ENCODE data around the gene SLC25A6.
"Not testable (repeated sequence)": the region's sequence is repeated elsewhere in the genome, so short reads cannot be mapped to it uniquely, and the experiment has no call there.

Gene SLC25A6

DNA sequence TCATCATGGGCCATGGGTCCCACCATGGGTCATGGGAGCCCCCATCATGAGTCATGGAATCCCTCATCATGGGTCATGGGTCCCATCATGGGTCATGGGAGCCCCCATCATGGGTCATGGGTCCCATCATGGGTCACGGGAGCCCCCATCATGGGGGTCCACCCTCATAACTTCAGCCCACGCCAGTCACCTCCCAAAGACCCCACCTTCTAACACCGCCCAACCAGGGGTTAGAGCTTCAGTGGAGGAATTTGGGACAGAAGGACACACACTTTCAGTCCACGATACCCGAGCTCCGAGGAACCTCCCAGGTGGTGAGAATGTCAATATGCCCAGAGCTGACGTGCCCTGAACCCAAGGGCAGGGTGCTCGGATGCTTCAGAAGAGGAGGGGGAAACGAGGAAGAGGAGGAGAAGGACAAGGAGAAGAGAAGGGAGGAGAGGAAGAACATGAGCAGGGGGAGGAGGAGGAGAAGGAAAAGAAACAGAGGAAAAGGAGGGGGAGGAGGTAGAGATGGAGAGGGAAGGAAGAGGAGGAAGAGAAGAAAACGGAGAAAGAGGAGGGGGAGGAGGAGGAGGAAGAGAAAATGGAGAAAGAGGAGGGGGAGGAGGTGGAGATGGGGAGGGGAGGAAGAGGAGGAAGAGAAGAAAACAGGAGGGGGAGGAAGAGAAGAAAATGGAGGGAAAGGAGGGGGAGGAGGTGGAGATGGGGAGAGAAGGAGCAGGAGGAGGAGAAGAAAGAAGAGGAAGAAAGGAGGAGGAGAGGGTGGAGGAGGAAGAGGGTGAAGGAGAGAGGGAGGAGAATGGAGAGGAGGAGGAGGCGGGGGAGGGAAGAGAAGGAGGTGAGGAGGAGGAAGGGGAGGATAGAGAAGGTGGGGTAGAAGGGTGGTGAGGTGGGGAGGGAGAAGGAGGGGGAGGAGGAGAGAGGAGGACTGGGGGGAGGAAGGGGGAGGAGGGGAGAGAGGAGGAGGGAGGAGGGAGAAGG lies 37.6 kb downstream of the SLC25A6 start:
- DNase-seq (ENCODE audit: low spot score): no peak

DNA sequence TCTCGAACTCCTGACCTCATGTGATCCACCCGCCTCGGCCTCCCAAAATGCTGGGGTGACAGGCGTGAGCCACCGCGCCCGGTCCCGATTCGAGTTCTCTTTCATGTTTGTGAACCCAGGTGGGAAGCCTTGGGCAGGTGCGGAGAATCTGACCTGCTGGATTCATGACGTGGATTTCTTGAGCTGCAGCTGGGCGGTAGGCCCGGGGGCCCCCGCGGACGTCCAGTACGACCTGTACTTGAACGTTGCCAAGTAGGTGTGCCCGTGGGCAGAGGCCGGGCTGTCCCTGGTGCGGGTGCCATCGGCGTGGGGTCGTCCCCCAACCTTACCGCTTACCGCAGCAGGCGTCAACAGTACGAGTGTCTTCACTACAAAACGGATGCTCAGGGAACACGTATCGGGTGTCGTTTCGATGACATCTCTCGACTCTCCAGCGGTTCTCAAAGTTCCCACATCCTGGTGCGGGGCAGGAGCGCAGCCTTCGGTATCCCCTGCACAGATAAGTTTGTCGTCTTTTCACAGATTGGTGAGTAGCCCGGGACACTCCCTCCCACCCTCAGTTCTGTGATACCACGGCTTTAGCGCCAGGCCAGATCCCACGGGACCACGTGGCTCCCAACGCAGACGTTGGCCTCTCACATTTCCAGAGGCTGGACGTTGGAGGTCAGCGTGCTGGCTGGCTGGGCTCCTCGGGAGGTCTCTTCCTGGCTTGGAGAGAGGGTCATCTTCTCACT lies 39.8 kb downstream of the SLC25A6 start:
- DNase-seq (ENCODE audit: low spot score): no peak

DNA sequence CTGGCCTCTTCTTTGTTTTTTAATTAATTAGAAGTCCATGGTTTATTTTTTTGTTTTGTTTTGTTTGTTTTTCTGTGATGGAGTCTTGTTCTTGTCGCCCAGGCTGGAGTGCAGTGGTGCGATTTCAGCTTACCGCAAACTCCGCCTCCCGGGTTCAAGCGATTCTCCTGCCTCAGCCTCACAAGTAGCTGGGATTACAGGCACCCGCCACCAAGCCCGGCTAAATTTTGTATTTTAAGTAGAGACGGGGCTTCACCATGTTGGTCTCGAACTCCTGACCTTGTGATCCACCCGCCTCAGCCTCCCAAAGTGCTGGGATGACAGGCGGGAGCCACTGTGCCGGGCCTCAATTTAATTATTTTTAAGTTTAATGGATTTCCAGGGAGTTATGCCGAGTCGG lies 42.3 kb downstream of the SLC25A6 start:
- not testable (repeated sequence) for DNase-seq (ENCODE audit: low spot score)

DNA sequence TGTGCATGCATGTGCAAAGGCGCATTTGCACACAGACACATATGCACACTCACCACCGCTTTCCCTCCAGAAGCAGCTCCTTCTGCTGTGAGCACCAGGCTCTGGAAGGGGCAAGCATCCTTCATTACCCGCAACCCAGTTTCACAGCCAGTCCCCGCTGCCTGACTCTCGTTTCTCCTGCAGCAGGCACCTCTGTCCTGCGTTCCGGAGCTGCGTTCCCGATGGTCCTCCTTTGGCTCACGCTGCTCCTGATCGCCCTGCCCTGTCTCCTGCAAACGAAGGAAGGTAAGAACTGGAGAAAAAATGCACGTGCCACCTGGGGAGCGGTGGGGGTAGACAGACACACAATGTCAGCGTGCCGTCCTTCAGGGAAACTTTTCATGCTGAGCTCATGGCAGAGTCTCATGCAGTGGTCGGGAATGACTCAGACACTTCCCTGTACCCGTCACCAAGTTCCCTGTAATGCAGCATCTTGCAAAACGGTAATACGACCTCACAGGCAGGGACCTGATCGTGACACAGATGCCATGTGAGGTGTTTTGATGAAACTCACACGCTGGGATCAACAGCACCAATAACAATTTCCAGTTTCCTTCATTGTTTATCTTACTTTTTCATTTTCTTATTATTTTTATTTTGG lies 50.2 kb downstream of the SLC25A6 start:
- no peak for DNase-seq (ENCODE audit: low spot score)

DNA sequence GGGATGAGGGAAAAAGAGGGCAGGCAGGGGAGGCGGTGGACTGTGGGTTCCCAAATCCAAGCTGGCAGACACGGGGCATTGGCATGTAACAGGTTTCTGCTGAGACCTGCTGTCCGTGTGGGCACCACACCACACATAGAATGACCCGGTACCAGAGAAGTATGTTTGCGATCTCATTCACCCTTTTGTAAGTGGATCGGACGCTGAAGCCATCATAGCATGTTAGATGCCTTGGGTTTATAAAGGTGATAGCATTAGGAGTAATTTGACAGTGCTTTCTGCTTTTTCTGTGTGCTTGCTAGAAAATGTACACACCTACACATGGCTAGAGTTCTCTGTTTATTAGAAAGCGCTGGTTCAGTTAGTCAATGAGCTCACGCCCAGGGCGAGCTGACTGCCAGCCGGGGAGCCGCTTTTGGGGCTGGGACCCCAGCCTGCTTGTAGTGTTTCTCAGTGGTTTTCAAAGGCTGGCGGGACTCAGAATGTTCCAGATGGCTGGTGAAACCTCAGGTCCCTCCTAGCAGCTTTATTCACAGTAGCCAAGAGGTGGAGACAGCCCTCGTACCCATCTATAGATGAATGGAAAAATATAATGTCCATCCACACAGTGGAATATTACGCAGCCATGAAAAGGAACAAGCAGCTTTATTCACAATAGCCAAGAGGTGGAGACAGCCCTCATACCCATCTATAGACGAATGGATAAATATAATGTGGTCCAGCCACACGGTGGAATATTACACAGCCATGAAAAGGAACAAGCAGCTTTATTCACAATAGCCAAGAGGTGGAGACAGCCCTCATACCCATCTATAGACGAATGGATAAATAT lies 54.7 kb downstream of the SLC25A6 start:
- DNase-seq (ENCODE audit: low spot score): no peak

DNA sequence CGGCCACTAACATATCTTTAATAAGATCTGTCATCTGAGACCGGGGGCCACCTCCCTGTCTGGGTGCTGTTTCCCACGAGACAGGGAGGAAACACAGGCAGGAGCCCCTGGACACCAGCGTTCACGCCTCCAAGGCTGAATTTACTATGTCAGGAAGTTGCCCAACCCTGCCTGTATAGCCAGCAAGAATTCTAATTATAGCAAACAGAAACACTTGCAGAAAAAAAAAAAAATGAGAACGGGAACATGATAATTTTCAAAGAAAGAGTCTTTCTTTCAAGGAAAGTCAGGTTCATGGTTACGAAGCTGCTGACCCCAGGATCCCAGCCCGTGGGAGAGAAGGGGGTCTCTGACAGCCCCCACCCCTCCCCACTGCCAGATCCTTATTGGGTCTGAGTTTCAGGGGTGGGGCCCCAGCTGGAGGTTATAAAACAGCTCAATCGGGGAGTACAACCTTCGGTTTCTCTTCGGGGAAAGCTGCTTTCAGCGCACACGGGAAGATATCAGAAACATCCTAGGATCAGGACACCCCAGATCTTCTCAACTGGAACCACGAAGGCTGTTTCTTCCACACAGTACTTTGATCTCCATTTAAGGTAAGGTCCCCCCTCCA lies 55.5 kb downstream of the SLC25A6 start, which contains the start of gene IL3RA:
IL3RA (plus strand) TSS at position 455 of the 613 bp plus-strand sequence. CDS start 4,981 bp downstream, outside the sequence.
- DNase-seq (ENCODE audit: low spot score): peak; percentile 17
